SU-DHL-6 (cell line): ENCODE measurements around the gene B3GNT3.

ENCODE experiments used
- EZH2phosphoT487 ChIP-seq: fragments of 200-600 bp; sonication (generic), shearing (Covaris generic); conservative IDR thresholded peaks from 2 replicates; pipeline ENCODE4 v1.6.1; 2018; ENCODE audit warnings: mild to moderate bottlenecking, antibody characterized with exemption, low read length, moderate library complexity, mixed read lengths
- TF ChIP-seq, protein P1 (sequence below): fragments of 200-600 bp; sonication (generic); IDR thresholded peaks from one replicate; pipeline ENCODE4 v1.5.1; 2017; ENCODE audit warnings: antibody characterized with exemption, mild to moderate bottlenecking, low read length, moderate library complexity; ENCODE audit not compliant: insufficient read depth, poor library complexity, severe bottlenecking

DNA sequence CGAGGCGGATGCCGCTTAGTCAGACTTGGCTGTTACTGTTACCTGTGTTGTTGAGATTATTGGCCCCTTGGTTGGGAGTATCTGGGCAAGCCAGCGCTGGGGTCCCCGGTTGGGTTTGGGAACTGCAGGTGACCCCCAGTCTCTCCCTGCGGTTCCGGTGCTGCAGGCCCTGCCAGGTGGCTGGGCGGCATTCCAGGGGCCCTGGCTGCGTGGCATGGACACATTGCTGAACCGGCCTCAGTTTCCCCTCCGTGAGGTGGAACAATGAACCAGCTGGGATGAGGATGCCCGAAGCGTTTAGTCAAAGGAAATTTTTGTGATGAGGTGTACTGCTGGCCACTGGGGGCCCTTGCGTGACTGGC is 538 bp downstream of the B3GNT3 start:
- TF ChIP-seq, protein P1, sequence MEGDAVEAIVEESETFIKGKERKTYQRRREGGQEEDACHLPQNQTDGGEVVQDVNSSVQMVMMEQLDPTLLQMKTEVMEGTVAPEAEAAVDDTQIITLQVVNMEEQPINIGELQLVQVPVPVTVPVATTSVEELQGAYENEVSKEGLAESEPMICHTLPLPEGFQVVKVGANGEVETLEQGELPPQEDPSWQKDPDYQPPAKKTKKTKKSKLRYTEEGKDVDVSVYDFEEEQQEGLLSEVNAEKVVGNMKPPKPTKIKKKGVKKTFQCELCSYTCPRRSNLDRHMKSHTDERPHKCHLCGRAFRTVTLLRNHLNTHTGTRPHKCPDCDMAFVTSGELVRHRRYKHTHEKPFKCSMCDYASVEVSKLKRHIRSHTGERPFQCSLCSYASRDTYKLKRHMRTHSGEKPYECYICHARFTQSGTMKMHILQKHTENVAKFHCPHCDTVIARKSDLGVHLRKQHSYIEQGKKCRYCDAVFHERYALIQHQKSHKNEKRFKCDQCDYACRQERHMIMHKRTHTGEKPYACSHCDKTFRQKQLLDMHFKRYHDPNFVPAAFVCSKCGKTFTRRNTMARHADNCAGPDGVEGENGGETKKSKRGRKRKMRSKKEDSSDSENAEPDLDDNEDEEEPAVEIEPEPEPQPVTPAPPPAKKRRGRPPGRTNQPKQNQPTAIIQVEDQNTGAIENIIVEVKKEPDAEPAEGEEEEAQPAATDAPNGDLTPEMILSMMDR, result no peak
- TF ChIP-seq EZH2phosphoT487, result no peak
